Ishikawa (cell line): ENCODE measurements around the gene CYP4F22.

ENCODE experiments used
- CEBPB ChIP-seq: IDR thresholded peaks from 2 replicates; pipeline ENCODE4 v1.6.1; 2012
- CREB1 ChIP-seq: IDR thresholded peaks from 2 replicates; pipeline ENCODE4 v1.6.1; 2012; ENCODE audit warnings: low read depth
- EGR1 ChIP-seq: IDR thresholded peaks from 2 replicates; pipeline ENCODE4 v1.6.1; 2012
- EP300 ChIP-seq: IDR thresholded peaks from 2 replicates; pipeline ENCODE4 v1.6.1; 2012; ENCODE audit warnings: borderline replicate concordance
- FOXM1 ChIP-seq: IDR thresholded peaks from 2 replicates; pipeline ENCODE4 v1.6.1; 2012; ENCODE audit warnings: low read depth, borderline replicate concordance
- NFIC ChIP-seq: IDR thresholded peaks from 2 replicates; pipeline ENCODE4 v1.6.1; 2012
- RAD21 ChIP-seq: IDR thresholded peaks from 2 replicates; pipeline ENCODE4 v1.6.1; 2012; ENCODE audit warnings: low read depth
- TAF1 ChIP-seq: IDR thresholded peaks from 2 replicates; pipeline ENCODE4 v1.6.1; 2012; ENCODE audit warnings: low read depth, mild to moderate bottlenecking
- TCF12 ChIP-seq: IDR thresholded peaks from 2 replicates; pipeline ENCODE4 v1.6.1; 2012; ENCODE audit warnings: low read depth
- TEAD4 ChIP-seq: IDR thresholded peaks from 2 replicates; pipeline ENCODE4 v1.6.1; 2012
- YY1 ChIP-seq: IDR thresholded peaks from 2 replicates; pipeline ENCODE4 v1.6.1; 2012; ENCODE audit warnings: low read depth
- ZBTB7A ChIP-seq: IDR thresholded peaks from 2 replicates; pipeline ENCODE4 v1.6.1; 2012; ENCODE audit warnings: low read depth
- TF ChIP-seq, protein P1 (sequence below): IDR thresholded peaks from 2 replicates; pipeline ENCODE4 v1.6.1; 2012
- TF ChIP-seq, protein P2 (sequence below): IDR thresholded peaks from 2 replicates; pipeline ENCODE4 v1.6.1; 2012
- TF ChIP-seq, protein P3 (sequence below): IDR thresholded peaks from 2 replicates; pipeline ENCODE4 v1.6.1; 2012; ENCODE audit warnings: low read depth, mild to moderate bottlenecking

Gene CYP4F22

DNA sequence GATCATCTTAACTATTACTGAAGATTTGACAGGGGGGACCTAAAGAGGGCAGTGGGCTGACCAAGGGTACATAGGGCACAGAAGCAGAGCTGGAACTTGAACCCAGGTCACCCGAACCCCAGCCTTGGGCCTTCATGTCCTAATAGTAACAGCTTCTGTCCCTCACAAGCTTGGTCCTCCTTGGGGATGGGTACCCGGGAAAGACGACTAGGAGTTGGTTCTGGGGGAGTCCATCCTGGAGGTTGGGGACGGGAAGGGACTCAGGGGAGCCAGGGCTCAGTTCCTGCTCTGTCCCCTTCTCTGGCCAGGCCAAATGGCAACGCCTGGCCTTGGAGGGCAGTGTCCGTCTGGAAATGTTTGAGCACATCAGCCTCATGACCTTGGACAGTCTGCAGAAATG lies 67.1 kb downstream of the CYP4F22 start:
- TF ChIP-seq CEBPB, result no peak
- TF ChIP-seq TAF1, result no peak
- TF ChIP-seq EGR1, result no peak
- TF ChIP-seq, protein P1, sequence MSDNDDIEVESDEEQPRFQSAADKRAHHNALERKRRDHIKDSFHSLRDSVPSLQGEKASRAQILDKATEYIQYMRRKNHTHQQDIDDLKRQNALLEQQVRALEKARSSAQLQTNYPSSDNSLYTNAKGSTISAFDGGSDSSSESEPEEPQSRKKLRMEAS, result no peak
- no peak for TF ChIP-seq RAD21
- no peak for TF ChIP-seq TCF12
- TF ChIP-seq YY1, result no peak
- TF ChIP-seq EP300, result no peak
- no peak for TF ChIP-seq CREB1
- TF ChIP-seq FOXM1, result no peak
- TF ChIP-seq, protein P2, sequence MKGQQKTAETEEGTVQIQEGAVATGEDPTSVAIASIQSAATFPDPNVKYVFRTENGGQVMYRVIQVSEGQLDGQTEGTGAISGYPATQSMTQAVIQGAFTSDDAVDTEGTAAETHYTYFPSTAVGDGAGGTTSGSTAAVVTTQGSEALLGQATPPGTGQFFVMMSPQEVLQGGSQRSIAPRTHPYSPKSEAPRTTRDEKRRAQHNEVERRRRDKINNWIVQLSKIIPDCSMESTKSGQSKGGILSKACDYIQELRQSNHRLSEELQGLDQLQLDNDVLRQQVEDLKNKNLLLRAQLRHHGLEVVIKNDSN, result no peak
- TF ChIP-seq TEAD4, result no peak
- TF ChIP-seq, protein P3, sequence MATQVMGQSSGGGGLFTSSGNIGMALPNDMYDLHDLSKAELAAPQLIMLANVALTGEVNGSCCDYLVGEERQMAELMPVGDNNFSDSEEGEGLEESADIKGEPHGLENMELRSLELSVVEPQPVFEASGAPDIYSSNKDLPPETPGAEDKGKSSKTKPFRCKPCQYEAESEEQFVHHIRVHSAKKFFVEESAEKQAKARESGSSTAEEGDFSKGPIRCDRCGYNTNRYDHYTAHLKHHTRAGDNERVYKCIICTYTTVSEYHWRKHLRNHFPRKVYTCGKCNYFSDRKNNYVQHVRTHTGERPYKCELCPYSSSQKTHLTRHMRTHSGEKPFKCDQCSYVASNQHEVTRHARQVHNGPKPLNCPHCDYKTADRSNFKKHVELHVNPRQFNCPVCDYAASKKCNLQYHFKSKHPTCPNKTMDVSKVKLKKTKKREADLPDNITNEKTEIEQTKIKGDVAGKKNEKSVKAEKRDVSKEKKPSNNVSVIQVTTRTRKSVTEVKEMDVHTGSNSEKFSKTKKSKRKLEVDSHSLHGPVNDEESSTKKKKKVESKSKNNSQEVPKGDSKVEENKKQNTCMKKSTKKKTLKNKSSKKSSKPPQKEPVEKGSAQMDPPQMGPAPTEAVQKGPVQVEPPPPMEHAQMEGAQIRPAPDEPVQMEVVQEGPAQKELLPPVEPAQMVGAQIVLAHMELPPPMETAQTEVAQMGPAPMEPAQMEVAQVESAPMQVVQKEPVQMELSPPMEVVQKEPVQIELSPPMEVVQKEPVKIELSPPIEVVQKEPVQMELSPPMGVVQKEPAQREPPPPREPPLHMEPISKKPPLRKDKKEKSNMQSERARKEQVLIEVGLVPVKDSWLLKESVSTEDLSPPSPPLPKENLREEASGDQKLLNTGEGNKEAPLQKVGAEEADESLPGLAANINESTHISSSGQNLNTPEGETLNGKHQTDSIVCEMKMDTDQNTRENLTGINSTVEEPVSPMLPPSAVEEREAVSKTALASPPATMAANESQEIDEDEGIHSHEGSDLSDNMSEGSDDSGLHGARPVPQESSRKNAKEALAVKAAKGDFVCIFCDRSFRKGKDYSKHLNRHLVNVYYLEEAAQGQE, result no peak
- no peak for TF ChIP-seq ZBTB7A
- no peak for TF ChIP-seq NFIC

DNA sequence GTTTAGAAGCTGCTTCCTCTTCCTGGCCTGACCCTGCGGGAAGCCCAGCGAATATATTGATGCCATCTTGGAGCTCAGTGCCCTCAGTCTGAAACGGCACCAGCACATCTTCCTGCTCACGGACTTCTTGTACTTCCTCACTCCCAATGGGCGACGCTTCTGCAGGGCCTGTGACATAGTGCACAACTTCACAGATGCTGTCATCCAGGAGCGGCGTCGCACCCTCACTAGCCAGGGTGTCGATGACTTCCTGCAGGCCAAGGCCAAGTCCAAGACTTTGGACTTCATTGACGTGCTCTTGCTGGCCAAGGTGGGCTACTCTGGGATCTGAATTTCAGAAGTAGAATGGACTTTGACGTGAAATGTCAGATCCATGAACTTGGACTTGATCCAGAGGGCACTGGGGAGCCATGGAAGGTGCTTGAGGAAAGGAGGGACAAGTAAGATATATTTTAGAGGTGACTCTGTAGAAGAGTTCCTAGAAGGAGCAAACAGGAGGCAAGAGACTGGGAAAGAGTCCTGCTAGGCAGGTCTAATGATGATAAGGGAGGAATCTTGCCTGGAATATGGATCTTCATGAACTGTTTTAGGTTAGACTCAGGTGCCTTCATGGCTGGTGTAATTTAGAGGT lies 68.3 kb downstream of the CYP4F22 start:
- TF ChIP-seq EP300 (no peak), YY1 (no peak), TAF1 (no peak), CEBPB (no peak), TEAD4 (no peak), NFIC (no peak), RAD21 (no peak), FOXM1 (no peak)
- TF ChIP-seq, protein P1, result no peak
- TF ChIP-seq, protein P3, result no peak

DNA sequence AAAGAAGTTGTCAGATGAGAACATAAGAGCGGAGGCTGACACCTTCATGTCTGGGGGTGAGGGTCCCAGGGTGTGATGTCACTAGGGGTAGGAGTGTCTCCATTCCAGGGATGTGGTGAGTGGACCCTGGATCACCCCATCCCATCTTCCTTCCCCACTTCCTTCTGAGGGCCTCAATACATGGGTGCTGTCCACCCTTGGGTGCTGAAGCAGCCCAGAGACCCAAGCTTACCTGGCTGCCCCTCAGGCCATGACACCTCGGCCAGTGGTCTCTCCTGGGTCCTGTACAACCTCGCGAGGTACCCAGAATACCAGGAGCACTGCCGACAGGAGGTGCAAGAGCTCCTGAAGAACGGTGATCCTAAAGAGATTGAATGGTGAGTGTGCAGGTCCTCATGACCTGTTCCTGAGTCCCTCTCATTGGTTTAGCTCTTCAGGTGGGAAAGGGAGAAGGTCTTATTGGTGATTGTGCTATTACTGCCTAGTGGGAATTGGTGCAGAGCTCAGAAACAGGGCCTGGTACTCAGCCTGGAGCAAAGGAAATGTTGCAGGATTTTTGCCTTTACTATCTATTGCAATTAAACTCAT lies 69.0 kb downstream of the CYP4F22 start:
- TF ChIP-seq EP300, result no peak
- TF ChIP-seq ZBTB7A, result no peak
- TF ChIP-seq EGR1, result no peak
- no peak for TF ChIP-seq TCF12
- TF ChIP-seq, protein P1, result no peak
- no peak for TF ChIP-seq CEBPB
- TF ChIP-seq TAF1, result no peak
- TF ChIP-seq, protein P3, result peak; percentile 85

DNA sequence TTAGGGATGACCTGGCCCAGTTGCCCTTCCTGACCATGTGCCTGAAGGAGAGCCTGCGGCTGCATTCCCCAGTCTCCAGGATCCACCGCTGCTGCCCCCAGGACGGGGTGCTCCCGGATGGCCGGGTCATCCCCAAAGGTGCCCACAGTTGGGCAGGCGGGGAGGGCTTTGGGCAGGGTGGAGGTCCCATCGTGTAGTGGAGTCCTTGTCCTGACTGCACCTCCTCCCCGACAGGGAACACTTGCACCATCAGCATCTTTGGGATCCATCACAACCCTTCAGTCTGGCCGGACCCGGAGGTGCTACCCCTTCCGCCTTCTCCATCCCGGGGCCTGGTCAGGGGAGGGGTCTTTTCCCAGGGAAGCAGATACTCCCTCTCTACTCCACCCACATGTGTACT lies 75.0 kb downstream of the CYP4F22 start:
- TF ChIP-seq, protein P3, result no peak
- TF ChIP-seq TEAD4, result no peak
- no peak for TF ChIP-seq YY1
